ENCODE data around the gene DPEP2. TPM values are rescaled to one million over a fixed set of nuclear protein-coding genes. Genes with fewer than 3 reads are reported as not detected.
A peak's percentile ranks its signal among the peaks of the same experiment; 100 is the strongest.

Gene DPEP2
- total and polyA plus RNA-seq, 2 of the 4 experiments (the other 2 are of a cell fraction): not detected

- ChIA-PET POLR2A (ENCODE audit: unreplicated experiment) (no interaction called here), CTCF (interaction anchor here (1.1 kb wide), 1 partner anchor 13 kb away, joined by 3 read pairs; no protein-coding TSS in a partner anchor)
- Histone ChIP-seq H3K14ac (replicated peaks; ENCODE audit: low read depth, low read length) (no peak overlapping the region), H2BK5ac (ENCODE audit: low read depth, low read length, poor library complexity, severe bottlenecking) (no peak overlapping the region), H3K4me3 (ENCODE audit: insufficient read depth, low read depth, low read length) (no peak overlapping the region), H2BK20ac (ENCODE audit: low read depth, low read length) (no peak overlapping the region), H4K8ac (ENCODE audit: low read depth in 2 of 2, low read length in 2 of 2) (no peak overlapping the region), H2BK120ac (ENCODE audit: low read depth, low read length) (no peak overlapping the region), H3K4ac (ENCODE audit: low read depth, low read length) (no peak overlapping the region), H3K4me1 (ENCODE audit: control insufficient read depth, insufficient read depth, low read length) (peaks cover 5% of the 10 kb centered on the region), H3K79me1 (ENCODE audit: low read depth in 1 of 2, low read length in 2 of 2) (no peaks in the 10 kb centered on the region), H2BK15ac (ENCODE audit: low read depth, low read length) (no peak overlapping the region), H3K18ac (ENCODE audit: low read depth, low read length) (no peak overlapping the region), H3K23ac (ENCODE audit: low read depth, low read length) (no peak overlapping the region), H3K9me3 (ENCODE audit: control insufficient read depth, insufficient read depth, low read length) (no peaks in the 10 kb centered on the region), H3K56ac (ENCODE audit: extremely low read depth, insufficient read depth, low read length) (no peak overlapping the region), H4K5ac (ENCODE audit: low read depth, low read length) (no peak overlapping the region), H4K20me1 (ENCODE audit: insufficient read depth, low read length) (no peaks in the 10 kb centered on the region), H2AFZ (replicated peaks; ENCODE audit: low read length, poor library complexity) (no peak overlapping the region), H2AK5ac (ENCODE audit: low read depth, low read length) (no peak overlapping the region), H3K9ac (ENCODE audit: low read depth, low read length) (no peak overlapping the region), H3K36me3 (ENCODE audit: control insufficient read depth, insufficient read depth, low read length) (no peaks in the 10 kb centered on the region), H3K27me3 (ENCODE audit: control insufficient read depth, insufficient read depth, low read length) (no peaks in the 10 kb centered on the region), H2AK9ac (replicated peaks; ENCODE audit: low read depth, low read length, poor library complexity) (no peak overlapping the region), H3K27ac (ENCODE audit: insufficient read depth, low read length) (no peak overlapping the region), H3K4me2 (ENCODE audit: low read depth, low read length) (no peak overlapping the region), H4K91ac (ENCODE audit: insufficient read depth, low read depth, low read length) (no peak overlapping the region), H3K9me1 (ENCODE audit: insufficient read depth, low read length) (peaks cover 14% of the 10 kb centered on the region)
- WGBS, 2 experiments (ENCODE audit: extremely low coverage in 2 of 2, insufficient read length in 1 of 2): no CpG with 5 or more reads among the region's 4 CpGs
- in situ Hi-C loops (cut with MboI; ENCODE audit: low sequenced_read_pairs): no loop called here
- dilution Hi-C loops (cut with HindIII; ENCODE audit: low sequenced_read_pairs, unreplicated experiment): no loop called here
- TF ChIP-seq MAFK (IDR thresholded peaks at IDR 0.05; ENCODE audit: low read depth, low read length) (no peak), NFE2L2 (IDR thresholded peaks at IDR 0.05; ENCODE audit: low read depth, low read length) (no peak), USF2 (IDR thresholded peaks at IDR 0.05; ENCODE audit: low read depth, low read length) (no peak), CHD1 (IDR thresholded peaks at IDR 0.05; ENCODE audit: low read depth, low read length) (no peak), BHLHE40 (IDR thresholded peaks at IDR 0.05; ENCODE audit: low read depth, low read length) (no peak), CTCF (conservative IDR thresholded peaks at IDR 0.05; ENCODE audit: low read depth, low read length) (no peak), FOS (IDR thresholded peaks at IDR 0.05; ENCODE audit: low read depth, low read length) (no peak), RFX5 (IDR thresholded peaks at IDR 0.05; ENCODE audit: low read depth, low read length) (no peak)
- ATAC-seq (ENCODE audit: low read depth) (no peak), DNase-seq (peak; percentile 54)
- intact Hi-C loops (cut with micrococcal nuclease): no loop called here
- no TSS peak for BruUV-seq (replicated peaks)
These were observed 3.7 kb upstream of the DPEP2 start for GRCh38 chr16:68003031-68003430.

Measured in IMR-90 (cell line).